Measurements from ENCODE around the gene NMU.
"Not testable (repeated sequence)": the region's sequence is repeated elsewhere in the genome, so short reads cannot be mapped to it uniquely, and the experiment has no call there.

The NMU gene

DNA sequence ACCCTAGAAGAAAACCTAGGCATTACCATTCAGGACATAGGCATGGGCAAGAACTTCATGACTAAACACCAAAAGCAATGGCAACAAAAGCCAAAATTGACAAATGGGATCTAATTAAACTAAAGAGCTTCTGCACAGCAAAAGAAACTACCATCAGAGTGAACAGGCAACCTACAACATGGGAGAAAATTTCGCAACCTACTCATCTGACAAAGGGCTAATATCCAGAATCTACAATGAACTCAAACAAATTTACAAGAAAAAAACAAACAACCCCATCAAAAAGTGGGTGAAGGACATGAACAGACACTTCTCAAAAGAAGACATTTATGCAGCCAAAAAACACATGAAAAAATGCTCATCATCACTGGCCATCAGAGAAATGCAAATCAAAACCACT is 12.0 kb downstream of the NMU start:
- DNase-seq (ENCODE audit: low spot score), result not testable (repeated sequence)

GRCh38 chr4:55618546-55619143 is 17.5 kb downstream of the NMU start:
- DNase-seq (ENCODE audit: low spot score), result no peak

DNA sequence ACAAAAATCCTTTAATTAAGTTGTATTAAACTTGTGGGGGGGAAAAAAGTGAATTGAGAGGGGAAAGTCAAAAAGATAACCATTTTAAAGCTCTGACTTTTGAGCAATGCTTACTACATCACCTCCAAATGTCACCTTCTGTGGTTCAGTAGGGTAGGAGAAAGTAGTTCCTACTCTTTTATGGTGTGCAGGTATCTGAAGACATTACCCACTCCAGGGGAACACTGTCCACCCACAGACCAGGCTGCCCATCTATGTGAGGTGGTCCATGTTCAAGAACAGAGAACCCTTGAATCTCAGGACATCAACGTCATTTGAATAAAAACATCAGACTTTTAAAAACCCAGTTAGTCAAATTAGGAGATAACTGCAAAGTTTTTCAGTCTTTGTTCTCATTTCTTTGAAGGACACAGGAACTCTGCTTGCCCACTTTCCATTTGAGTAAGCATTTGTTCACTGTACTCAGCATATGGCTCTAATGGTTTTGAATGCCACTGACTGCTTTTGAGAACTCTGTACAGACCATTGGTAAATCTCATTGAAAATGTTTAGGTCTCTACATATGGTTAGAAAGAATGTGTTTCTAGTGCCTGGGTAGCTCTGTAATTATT is 18.4 kb downstream of the NMU start:
- no peak for DNase-seq (ENCODE audit: low spot score)

- no peak for DNase-seq (ENCODE audit: low spot score)
Measured at GRCh38 chr4:55615008-55615407, 21.1 kb downstream of the NMU start.

DNA sequence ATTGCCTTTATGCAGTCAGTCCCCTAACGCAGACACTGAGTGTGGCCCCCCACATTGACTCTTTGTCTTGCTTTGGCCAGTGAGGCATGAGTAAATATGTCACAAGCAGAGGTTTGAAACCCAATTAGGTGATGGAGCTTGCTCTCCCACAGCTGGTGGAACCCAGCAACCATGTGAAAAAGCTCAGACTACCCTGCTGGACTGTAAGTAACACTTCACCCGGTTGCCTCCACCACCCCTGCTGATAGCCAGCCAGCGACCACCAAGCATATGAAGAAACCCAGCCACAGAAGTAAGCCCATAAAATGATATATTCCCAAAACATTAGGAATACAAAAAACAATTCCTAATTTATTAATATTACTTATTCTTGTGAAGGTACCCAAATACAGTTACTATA is 22.5 kb downstream of the NMU start:
- no peak for DNase-seq (ENCODE audit: low spot score)

GRCh38 chr4:55612341-55612740 is 23.8 kb downstream of the NMU start:
- no peak for DNase-seq (ENCODE audit: low spot score)

DNA sequence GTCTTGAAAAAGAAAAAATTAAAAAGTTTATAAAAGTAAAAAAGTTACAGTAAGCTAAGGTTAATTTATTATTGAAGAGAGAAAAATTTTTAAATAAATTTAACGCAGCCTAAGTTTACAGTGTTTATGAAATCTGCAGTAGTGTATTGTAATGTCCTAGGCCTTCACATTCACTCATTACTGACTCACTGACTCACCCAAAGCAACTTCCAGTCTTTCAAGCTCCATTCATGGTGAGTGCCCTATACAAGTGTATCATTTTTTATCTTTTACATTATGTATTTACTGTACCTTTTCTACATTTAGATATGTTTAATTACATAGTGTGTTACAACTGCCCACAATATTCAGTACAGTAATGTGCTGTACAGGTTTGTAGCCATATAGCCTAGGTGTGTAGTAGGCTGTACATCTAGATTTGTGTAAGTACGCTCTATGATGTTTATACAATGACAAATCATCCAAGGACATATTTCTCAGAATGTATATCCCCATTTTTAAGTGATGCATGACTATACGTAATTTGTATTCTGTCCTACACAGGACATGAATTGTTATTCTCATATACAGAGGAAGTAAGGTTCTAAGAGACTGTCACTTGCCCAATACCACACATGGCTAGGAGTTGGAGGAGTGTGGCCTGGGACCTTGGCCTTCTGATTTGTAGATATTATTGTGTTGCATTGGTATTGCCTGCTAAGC is 24.6 kb downstream of the NMU start:
- no peak for DNase-seq (ENCODE audit: low spot score)

- no peak for DNase-seq (ENCODE audit: low spot score)
Measured at GRCh38 chr4:55610381-55610780, 25.7 kb downstream of the NMU start.

GRCh38 chr4:55609393-55609866 is 26.7 kb downstream of the NMU start:
- DNase-seq (ENCODE audit: low spot score), result no peak

DNA sequence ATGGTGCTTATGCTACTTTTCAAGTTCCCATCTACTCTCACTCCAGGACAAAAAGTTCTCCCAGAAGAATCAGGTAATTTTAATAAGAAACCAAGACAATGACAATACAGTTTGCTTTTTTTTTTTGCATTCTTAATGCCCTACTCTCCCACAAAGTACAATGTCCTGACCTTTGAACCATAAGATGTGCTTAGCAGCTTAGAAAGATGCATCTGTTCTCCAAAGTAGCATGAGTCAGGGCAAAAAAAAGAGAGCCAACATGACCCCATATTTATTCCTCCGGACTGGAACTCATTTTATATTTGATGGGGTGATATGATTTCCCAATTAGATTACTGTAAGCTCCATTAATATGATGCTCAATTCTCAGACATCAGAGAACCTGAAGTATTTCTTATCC is 27.5 kb downstream of the NMU start:
- DNase-seq (ENCODE audit: low spot score), result no peak

GRCh38 chr4:55604996-55605395 is 31.1 kb downstream of the NMU start:
- no peak for DNase-seq (ENCODE audit: low spot score)

- DNase-seq (ENCODE audit: low spot score), result no peak
Measured at GRCh38 chr4:55600640-55601039, 35.5 kb downstream of the NMU start.

GRCh38 chr4:55598641-55599040 is 37.5 kb downstream of the NMU start:
- DNase-seq (ENCODE audit: low spot score), result no peak

- no peak for DNase-seq (ENCODE audit: low spot score)
Measured at GRCh38 chr4:55592014-55592413, 44.1 kb downstream of the NMU start, which contains the start of gene PDCL2. Gene PDCL2, minus strand, starts transcription at chr4:55592245. Its CDS starts 136 bp downstream, at chr4:55592109.

DNA sequence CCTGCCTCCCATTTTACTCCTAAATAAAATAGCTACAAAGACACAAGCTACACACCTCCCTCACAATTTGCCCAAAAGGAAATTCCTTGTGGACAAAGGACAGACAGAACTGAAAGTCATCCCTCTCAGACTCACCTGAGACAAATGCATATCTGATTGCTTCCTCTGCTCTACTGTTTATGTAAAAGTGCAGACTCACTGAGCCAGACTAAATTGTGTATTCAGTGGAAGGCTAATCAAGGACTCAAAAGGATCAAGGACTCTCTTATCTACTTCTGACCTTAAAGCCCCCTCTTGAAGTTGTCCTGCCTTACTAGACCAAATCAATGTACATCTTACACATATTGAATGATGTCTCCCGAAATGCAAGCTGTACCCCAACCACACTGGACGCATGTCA is 47.9 kb downstream of the NMU start:
- DNase-seq (ENCODE audit: low spot score), result no peak

DNA sequence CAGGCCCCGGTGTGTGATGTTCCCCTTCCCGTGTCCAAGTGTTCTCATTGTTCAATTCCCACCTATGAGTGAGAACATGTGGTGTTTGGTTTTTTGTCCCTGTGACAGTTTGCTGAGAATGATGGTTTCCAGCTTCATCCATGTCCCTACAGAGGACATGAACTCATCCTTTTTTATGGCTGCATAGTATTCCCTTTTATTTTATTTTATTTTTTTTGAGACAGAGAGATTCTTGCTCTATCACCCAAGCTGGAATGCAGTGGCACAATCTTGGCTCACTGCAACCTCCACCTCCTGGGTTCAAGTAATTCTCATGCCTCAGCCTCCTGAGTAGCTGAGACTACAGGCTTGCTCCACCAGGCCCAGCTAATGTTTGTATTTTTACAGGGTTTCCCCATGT is 53.3 kb downstream of the NMU start:
- DNase-seq (ENCODE audit: low spot score), result not testable (repeated sequence)

DNA sequence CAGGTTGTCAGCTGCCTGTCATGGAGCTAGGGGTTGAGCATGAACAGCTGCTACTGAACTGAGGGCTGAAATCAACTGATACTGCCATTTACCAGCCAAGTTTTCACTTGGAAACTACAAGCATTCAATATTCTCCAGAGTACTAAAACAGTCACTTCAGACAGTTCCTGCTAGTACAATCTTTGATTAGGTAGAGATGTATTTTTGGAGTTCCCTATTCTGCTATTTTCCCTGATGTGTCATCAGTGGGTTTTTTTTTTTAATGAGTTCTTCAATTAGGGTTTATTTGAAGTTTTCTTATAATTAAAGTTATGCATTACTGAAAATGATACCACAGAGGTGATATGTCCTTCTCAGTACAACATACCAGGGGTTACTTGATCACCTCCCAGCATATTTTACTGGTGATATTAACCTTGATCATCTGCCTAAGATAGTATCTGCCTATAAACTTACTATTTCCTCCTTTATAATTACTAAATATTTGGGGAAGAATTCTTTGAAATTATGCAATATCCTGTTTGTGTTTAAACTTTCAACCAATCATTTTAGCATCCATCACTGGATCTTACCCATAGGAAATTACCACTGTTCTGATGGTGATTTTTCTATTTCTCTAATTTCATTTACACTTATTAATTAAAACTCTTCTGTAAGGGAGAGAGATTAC is 57.6 kb downstream of the NMU start:
- no peak for DNase-seq (ENCODE audit: low spot score)

- DNase-seq (ENCODE audit: low spot score), result no peak
Measured at GRCh38 chr4:55575513-55575912, 60.6 kb downstream of the NMU start.

DNA sequence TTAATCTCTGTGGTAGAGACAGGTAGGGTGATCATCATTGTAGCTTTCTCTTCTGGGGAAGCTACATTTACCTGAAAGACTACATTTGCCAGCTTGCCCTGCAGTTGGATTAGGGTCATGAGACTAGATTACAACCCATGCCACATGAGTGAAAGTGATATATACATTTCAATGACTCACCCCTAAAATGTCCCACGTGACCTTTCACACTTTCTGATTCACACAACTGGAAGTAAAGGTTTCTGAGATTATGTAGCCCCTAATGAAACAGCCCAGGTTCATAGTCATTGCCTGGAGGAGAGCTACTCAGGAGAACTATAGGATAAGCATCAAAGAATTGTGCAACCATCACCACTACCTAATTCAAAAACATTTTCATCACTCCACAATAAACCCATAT is 61.8 kb downstream of the NMU start:
- DNase-seq (ENCODE audit: low spot score), result no peak

DNA sequence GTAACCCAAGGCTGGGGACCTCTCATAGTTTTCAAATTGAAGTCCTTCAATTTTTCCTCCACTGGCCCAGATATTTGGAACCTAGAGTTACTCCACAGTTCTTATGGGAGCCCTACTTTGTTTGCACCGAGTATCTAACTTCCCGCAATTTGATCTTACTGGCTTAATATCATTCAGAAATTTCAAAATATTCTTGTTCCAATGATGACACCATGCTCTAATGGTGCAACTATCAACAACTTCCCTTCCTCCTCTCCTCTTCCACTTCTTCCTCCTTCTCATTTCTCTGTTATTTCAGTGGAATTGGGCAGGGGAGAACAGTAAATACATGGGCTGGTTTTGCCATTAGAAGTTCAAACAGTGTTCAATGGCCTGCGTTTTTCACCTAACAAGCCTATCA is 64.3 kb downstream of the NMU start:
- no peak for DNase-seq (ENCODE audit: low spot score)

GRCh38 chr4:55568905-55569504 is 67.1 kb downstream of the NMU start:
- no peak for DNase-seq (ENCODE audit: low spot score)

GRCh38 chr4:55561889-55562288 is 74.2 kb downstream of the NMU start:
- peak; percentile 71 for DNase-seq (ENCODE audit: low spot score)
